IPS DF 6.9 (cell line): Measurements from ENCODE around the gene KDM4C.

Experiments
- DNase-seq: peaks from one replicate; pipeline ENCODE4 v3.0.0-alpha.2; 2013; ENCODE audit warnings: low read depth, low spot score
- H3K27ac ChIP-seq: one replicate; pipeline ENCODE4 v1.5.1; 2013; ENCODE audit warnings: low read length, control low read depth
- H3K27me3 ChIP-seq: 2 replicates; pipeline ENCODE4 v1.6.1; 2013; ENCODE audit warnings: mild to moderate bottlenecking, low read length; ENCODE audit not compliant: control insufficient read depth, insufficient read depth
- H3K36me3 ChIP-seq: 2 replicates; pipeline ENCODE4 v1.6.1; 2013; ENCODE audit warnings: low read length; ENCODE audit not compliant: control insufficient read depth, insufficient read depth
- H3K4me1 ChIP-seq: 2 replicates; pipeline ENCODE4 v1.6.1; 2013; ENCODE audit warnings: low read length; ENCODE audit not compliant: control insufficient read depth, insufficient read depth
- H3K4me3 ChIP-seq: 2 replicates; pipeline ENCODE4 v1.5.1; 2013; ENCODE audit warnings: mild to moderate bottlenecking, low read length
- H3K9me3 ChIP-seq: 2 replicates; pipeline ENCODE4 v1.6.1; 2013; ENCODE audit warnings: low read length, inconsistent platforms; ENCODE audit not compliant: control insufficient read depth, insufficient read depth
- WGBS: extraction: QIAGEN DNeasy Blood & Tissue Kit; methylation state at CpG from one replicate; pipeline ENCODE4 v1.1.7; 2013; ENCODE audit warnings: mixed read lengths, missing lambda C conversion rate; ENCODE audit not compliant: insufficient read length, insufficient coverage; 5-methylcytosine and 5-hydroxymethylcytosine counted together

KDM4C gene

DNA sequence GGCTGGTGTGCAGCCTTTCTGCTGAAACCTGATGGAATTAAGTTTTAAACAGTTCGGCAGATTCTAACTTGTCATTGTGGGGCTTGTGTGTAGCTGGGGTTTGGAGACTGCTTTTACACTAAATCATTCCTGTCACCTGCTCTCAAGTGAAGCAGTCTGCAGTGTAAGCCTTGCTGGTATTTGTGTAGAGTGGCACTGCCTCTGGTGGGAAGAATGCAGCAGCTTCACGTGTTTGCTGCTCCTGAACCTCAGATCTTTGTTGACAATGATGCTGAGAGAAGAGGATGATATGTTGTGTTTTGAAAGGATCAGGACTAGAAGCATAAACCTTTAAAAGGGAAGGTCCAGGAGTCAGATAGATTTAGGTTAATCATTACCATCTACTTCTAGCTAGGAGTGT, 88.1 kb downstream of the KDM4C start:
- Histone ChIP-seq H3K27me3 (no peaks in the 10 kb centered on the region), H3K36me3 (no peaks in the 10 kb centered on the region), H3K4me1 (no peaks in the 10 kb centered on the region), H3K4me3 (no peak overlapping the region), H3K9me3 (no peaks in the 10 kb centered on the region), H3K27ac (no peak overlapping the region)
- WGBS: no CpG with 5 or more reads among the region's 2 CpGs
- DNase-seq: no peak

DNA sequence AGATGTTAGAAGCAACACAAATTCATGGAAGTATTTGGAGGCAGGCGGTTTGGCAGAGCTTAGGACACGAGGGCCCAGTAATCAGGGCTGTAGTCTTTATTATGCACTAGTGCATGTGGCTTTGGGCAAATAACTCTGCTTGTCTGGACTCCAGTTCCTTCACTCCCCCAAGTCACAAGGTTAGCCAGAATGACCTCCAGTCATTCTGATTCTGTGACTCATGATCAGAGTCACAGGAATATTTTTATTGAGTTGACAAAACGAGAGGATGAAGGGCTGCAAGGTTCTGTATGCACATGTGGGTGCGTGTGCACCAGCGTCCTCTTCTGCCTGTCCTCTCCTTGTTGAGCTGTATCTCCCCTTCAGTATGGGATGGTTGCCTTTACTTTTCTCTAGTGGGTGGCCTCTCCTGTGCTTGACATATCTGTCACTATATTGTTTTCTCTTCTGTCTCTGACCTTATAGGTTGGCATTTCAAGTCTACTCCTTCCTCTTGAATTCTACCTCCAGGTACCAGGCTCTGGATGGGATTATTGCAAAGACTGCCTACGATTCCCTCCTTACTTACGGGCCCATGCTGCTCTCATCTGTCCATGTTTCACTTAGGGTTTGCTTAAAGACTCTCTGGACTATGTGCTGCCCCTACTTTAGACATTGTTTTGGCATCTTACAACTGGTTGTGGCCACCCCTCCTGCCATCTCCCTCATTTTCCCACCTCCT, 94.6 kb downstream of the KDM4C start:
- H3K9me3 ChIP-seq: no peaks in the 10 kb centered on the region
- H3K36me3 ChIP-seq: no peaks in the 10 kb centered on the region
- no peak for DNase-seq
- H3K4me3 ChIP-seq: no peak overlapping the region
- H3K27ac ChIP-seq: no peak overlapping the region
- no peaks in the 10 kb centered on the region for H3K27me3 ChIP-seq
- no peaks in the 10 kb centered on the region for H3K4me1 ChIP-seq
- no CpG with 5 or more reads among the region's 7 CpGs for WGBS

DNA sequence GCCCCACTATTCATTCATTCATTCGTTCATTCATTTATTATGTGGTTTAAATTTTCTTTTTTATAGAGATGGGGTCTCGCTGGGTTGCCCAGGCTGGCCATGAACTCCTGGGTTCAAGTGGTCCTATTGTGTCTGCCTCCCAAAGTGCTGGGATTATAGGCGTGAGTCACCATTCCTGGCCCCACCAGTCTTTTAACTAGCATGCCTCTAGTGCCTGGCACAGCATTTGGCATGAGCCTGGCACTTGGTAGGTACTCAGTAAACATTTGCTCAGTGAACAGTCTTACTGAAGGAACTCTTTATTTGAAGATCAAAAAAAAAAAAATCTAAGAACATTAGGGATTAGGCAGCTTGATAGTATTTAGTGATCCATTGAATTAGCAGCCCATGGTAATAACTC, 98.1 kb downstream of the KDM4C start:
- Histone ChIP-seq H3K36me3 (no peaks in the 10 kb centered on the region), H3K27me3 (no peaks in the 10 kb centered on the region), H3K27ac (no peak overlapping the region), H3K9me3 (no peaks in the 10 kb centered on the region), H3K4me1 (no peaks in the 10 kb centered on the region), H3K4me3 (no peak overlapping the region)
- DNase-seq: no peak
- WGBS: no CpG with 5 or more reads among the region's 3 CpGs

DNA sequence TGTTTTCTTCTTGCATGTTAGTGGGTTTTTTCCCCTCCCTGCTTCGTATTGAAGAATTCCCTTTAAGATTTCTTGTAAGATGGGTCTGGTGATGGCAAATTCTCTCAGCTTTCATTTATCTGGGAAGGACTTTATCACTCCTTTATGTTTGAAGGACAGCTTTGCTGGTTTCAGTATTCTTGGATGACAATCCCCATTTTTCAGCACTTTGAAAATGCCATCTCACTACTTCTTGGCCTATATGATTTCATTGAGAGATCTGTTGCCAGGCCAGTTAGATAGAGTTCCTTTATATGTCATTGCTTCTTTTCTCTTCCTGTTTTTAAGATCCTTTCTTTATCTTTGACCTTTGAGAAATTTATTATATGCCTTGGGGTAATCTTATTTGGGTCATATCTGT, 106.3 kb downstream of the KDM4C start:
- no peak for DNase-seq
- Histone ChIP-seq H3K4me1 (no peaks in the 10 kb centered on the region), H3K27me3 (no peaks in the 10 kb centered on the region), H3K27ac (no peak overlapping the region), H3K4me3 (no peak overlapping the region), H3K9me3 (no peaks in the 10 kb centered on the region), H3K36me3 (no peaks in the 10 kb centered on the region)
- WGBS: no CpG with 5 or more reads among the region's 1 CpG

DNA sequence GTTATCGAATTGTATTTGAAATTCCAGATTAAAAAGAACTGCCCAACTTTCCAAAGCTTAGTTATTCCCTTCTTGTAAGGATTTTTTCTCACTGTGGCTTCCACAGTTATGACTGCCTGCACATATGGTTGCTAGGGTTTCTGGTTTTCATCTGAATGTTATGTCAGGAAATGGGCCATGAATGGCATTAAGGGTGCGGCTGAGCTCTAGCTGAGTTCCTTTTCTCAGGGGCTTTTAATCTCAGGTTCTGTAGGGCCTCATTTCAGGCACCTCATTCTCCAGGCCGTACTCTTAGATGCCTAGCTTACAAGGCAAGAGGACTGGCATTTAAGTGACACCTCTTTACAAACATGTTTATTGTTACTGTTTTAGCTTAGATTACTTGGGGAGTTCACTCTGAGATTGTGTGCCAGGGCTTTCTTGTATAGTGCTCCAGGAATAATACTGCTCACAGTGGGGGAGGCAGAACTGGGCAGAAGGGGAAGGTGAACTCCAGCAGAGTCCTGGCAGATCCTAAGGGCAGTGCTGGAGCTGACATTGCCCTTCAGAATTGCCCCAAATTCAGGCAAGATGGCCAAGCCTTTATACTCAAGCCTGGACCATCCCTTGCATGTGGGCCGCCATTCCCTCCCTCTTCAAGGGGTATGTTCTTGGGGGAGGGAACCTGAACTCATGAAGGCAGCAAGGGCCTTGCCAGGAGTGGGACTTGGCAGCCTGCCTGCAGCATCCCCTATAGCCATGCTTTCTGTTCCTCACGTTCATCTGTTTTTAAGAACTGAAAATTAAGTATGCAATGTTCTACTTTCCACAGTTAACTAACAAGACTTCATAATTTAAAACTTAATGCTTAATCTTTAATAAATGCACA, 111.5 kb downstream of the KDM4C start:
- Histone ChIP-seq H3K27me3 (no peaks in the 10 kb centered on the region), H3K4me3 (no peak overlapping the region), H3K4me1 (peaks cover 3% of the 10 kb centered on the region), H3K9me3 (no peaks in the 10 kb centered on the region), H3K27ac (no peak overlapping the region), H3K36me3 (no peaks in the 10 kb centered on the region)
- peak; percentile 11 for DNase-seq
- whole genome bisulfite sequencing: no CpG with 5 or more reads among the region's 5 CpGs

DNA sequence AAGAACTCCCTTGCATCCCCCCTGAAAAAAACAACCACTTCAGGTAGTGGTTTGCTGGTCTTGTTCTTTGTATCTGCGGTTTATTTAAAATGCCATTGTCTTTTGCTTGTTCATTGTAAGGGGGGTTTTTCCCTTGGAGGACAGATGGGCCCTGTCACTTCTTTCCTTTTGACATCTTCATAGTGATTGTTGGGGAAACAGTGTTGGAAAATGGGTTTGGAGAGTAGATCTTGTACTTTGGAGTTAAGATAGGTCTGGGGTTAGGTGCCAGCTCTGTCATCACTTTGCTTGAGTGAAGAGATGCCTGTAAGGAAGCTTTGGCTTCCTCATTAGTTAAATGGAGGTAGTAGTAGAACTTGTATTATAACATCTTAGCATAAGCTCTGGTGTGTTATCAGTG, 112.4 kb downstream of the KDM4C start:
- no peaks in the 10 kb centered on the region for H3K36me3 ChIP-seq
- no peak overlapping the region for H3K4me3 ChIP-seq
- no peaks in the 10 kb centered on the region for H3K27me3 ChIP-seq
- no peaks in the 10 kb centered on the region for H3K9me3 ChIP-seq
- no CpG with 5 or more reads among the region's 1 CpG for WGBS
- H3K4me1 ChIP-seq: peaks cover 3% of the 10 kb centered on the region
- no peak for DNase-seq
- H3K27ac ChIP-seq: no peak overlapping the region

DNA sequence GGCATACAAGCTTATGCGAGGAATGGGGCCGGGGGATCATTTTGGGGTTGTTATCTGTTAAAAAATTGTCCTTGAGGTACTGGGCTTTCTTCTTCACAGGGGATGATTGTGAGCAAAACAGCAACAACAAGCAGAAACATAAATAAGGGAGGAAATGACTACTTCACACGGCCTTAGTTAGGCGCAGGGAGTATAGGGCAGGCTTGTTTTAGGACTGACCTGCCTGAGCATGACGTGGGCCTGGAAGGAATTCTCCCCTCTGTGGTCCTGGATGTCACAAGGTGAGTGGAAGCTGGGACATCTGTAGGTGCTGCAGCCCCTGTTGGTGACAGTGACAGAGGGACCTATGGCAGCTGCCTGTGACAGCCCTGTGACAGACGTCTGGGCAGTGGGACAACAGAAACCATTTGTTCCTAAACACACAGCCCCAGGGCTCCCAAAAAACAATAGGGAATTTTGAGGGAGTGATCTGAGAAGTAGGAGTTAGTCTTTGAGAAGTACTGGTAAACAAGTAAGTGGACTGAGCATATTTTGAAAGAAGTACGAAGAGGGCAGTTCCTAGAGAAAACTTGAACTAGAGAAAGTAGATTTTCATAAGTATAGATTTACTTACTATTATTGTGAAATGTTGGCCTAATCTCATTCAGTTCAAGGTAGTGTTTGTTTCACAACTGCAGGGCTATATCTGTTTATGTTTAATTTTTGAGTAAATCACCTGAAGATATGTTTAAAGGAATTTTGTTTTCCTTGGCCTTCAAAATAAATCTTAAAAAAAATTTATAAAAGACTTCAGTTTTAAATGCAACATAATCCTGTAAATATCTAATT, 113.1 kb downstream of the KDM4C start:
- DNase-seq: no peak
- no peaks in the 10 kb centered on the region for H3K27me3 ChIP-seq
- H3K36me3 ChIP-seq: no peaks in the 10 kb centered on the region
- no peak overlapping the region for H3K4me3 ChIP-seq
- no peak overlapping the region for H3K27ac ChIP-seq
- no peaks in the 10 kb centered on the region for H3K9me3 ChIP-seq
- no CpG with 5 or more reads among the region's 7 CpGs for WGBS
- H3K4me1 ChIP-seq: peaks cover 3% of the 10 kb centered on the region

DNA sequence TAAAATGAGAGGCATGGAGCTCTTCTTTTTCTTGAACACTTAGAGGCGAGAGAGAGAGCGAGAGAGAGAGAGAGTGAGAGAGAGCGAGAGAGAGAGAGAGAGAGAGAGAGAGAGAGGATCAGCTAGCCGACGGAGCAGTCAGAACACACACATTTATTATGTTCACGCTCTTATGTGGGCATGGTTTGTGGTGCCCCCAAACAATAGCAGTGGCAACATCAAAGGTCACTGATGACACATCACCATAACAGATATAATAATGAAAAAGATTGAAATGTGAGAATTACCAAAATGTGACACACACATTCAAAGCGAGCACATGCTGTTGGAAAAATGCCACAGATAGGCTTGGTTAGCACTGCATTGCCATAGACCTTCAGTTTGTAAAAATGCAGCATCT, 116.1 kb downstream of the KDM4C start:
- no CpG with 5 or more reads among the region's 7 CpGs for whole genome bisulfite sequencing

DNA sequence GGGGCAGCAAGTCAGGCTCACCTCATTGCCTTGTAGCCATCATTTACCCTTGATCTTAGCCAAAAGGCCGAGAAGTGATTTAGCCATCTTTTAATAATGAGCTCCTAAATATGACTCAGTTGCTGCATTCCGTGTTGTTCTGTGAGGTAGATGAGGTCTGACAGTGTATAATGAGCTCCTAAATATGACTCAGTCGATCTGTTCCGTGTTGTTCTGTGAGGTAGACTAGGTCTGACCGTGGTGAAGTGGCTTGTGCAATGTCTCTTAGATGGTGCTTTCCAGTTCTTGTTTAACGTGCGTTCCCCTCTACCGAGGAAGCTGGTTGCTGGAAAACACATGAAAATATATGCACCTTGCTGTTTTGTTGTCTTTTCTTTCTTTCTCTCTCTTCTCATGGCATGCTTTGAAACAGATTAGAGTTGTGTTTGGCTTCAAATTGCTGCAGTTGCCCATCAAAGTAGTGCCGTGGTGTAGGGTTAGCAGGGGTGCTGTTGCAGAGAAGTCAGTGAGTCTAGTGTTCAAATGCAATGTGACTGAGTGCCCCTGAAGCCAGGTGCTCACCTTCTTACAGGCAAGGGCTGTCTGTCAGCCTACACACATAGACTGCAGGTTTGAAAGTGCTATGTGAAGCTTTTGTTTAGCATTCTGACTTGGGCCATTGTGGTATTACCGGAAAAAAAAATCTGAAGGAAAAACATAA, 118.6 kb downstream of the KDM4C start:
- Histone ChIP-seq H3K9me3 (no peaks in the 10 kb centered on the region), H3K27ac (no peak overlapping the region), H3K4me1 (no peaks in the 10 kb centered on the region), H3K27me3 (no peaks in the 10 kb centered on the region), H3K4me3 (no peak overlapping the region), H3K36me3 (no peaks in the 10 kb centered on the region)
- DNase-seq: no peak
- no CpG with 5 or more reads among the region's 10 CpGs for WGBS

More for the DNA sequence above, 116.1 kb downstream of the KDM4C start:
- Histone ChIP-seq H3K9me3 (no peaks in the 10 kb centered on the region), H3K36me3 (no peaks in the 10 kb centered on the region), H3K27ac (no peak overlapping the region), H3K4me1 (peaks cover 3% of the 10 kb centered on the region), H3K4me3 (no peak overlapping the region), H3K27me3 (no peaks in the 10 kb centered on the region)
- DNase-seq: no peak

DNA sequence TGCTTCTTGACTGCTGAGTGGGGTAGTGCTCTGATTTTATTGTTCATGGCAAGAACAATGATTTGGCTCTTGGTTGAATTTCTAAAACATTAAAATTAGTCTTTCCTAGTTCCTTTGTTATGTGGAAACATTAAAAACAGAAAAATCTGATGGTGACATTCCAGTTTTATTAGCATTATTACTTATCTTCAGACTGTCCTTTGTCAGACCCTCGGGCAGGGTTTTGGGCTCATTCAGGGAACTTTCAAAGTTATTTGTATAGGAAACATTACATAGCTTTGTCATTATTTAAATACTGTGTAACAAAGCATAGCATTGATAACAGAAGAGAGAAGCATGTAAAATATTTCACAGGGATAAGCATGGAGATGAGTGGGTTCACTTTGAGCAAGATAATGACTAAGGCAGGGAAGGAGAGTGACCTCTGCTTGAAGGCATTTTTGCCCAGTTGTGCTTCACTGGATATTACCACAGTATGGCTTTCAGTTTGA, 119.9 kb downstream of the KDM4C start:
- no peak overlapping the region for H3K4me3 ChIP-seq
- no CpG with 5 or more reads among the region's 1 CpG for WGBS
- H3K4me1 ChIP-seq: no peaks in the 10 kb centered on the region
- H3K27ac ChIP-seq: no peak overlapping the region
- H3K36me3 ChIP-seq: no peaks in the 10 kb centered on the region
- DNase-seq: no peak
- H3K27me3 ChIP-seq: no peaks in the 10 kb centered on the region
- no peaks in the 10 kb centered on the region for H3K9me3 ChIP-seq
